ENCODE data around the gene PDE1C. TPM values are rescaled to one million over a fixed set of nuclear protein-coding genes. Genes with fewer than 3 reads are reported as not detected.

Gene PDE1C
- total RNA-seq, 6 experiments from 2014 or later, result 0.19 to 1.9 (median 1.2) TPM

GRCh38 chr7:31858055-31858454, 212.2 kb downstream of the PDE1C start:
- Mint-ChIP-seq H3K4me1 (ENCODE audit: low read depth) (no peaks in the 10 kb centered on the region), H3K9me3 (peaks cover 17% of the 10 kb centered on the region), H3K27ac (no peak overlapping the region), H3K36me3 (ENCODE audit: low read depth) (no peaks in the 10 kb centered on the region; the same call in 1 of the 2 replicates), H3K4me3 (no peak overlapping the region), H3K27me3 (ENCODE audit: insufficient read depth) (no peaks in the 10 kb centered on the region)
- no peak for DNase-seq
- TF ChIP-seq CTCF (IDR thresholded peaks at IDR 0.05), result no peak

DNA sequence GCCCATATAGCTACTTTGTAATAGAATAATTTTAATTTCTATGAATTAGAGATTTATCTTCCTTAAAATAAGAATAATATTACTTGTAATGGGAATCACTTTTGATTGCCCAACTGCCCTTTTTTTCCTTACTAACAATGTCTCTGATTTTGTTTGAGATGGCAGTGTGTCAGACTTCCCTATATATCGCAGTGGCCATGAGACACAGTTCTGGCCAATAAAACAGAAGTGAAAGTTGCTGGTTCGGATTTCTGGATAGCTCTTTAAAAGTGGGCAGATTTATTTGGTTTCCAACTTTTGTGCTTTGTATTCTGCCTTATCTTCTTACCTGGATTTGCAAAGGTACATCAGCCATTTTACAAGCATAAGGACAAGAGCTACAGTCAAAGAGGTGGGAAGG, 213.0 kb downstream of the PDE1C start:
- no peaks in the 10 kb centered on the region for H3K4me1 Mint-ChIP-seq (ENCODE audit: low read depth)
- TF ChIP-seq CTCF (IDR thresholded peaks at IDR 0.05), result no peak
- no peak overlapping the region for H3K4me3 Mint-ChIP-seq
- no peaks in the 10 kb centered on the region for H3K27me3 Mint-ChIP-seq (ENCODE audit: insufficient read depth)
- DNase-seq, result no peak
- no peak overlapping the region for H3K27ac Mint-ChIP-seq
- no peaks in the 10 kb centered on the region; the same call in 1 of the 2 replicates for H3K36me3 Mint-ChIP-seq (ENCODE audit: low read depth)
- peaks cover 17% of the 10 kb centered on the region for H3K9me3 Mint-ChIP-seq

GRCh38 chr7:31856337-31856736, 213.9 kb downstream of the PDE1C start:
- H3K27me3 Mint-ChIP-seq (ENCODE audit: insufficient read depth), result no peaks in the 10 kb centered on the region
- H3K36me3 Mint-ChIP-seq (ENCODE audit: low read depth), result no peaks in the 10 kb centered on the region; the same call in 1 of the 2 replicates
- TF ChIP-seq CTCF (IDR thresholded peaks at IDR 0.05), result no peak
- H3K4me3 Mint-ChIP-seq, result no peak overlapping the region
- no peak for DNase-seq
- no peak overlapping the region for H3K27ac Mint-ChIP-seq
- peaks cover 10% of the 10 kb centered on the region; the same call in 1 of the 2 replicates for H3K9me3 Mint-ChIP-seq
- no peaks in the 10 kb centered on the region for H3K4me1 Mint-ChIP-seq (ENCODE audit: low read depth)

DNA sequence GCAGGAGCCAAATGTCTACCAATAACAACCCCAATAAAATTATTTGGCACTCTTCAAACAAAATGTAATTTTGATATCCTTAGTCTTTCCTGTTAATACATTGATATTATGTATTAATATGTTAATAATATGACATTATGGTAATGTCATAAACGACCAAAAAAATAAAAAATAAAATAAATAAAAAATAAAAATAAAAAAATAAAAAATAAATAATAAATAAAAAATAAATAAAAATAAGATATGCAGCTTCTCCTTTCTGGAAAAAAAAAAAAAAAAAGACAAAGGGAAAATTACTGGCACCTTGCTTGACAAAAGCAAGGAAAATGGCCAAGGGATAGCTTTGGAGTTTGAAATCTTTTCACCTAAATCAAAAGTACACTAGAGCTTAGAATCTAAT, 214.7 kb downstream of the PDE1C start:
- no peak overlapping the region for H3K27ac Mint-ChIP-seq
- H3K4me1 Mint-ChIP-seq (ENCODE audit: low read depth), result no peaks in the 10 kb centered on the region

GRCh38 chr7:31853380-31853779, 216.8 kb downstream of the PDE1C start:
- no peak for DNase-seq
- no peaks in the 10 kb centered on the region for H3K4me1 Mint-ChIP-seq (ENCODE audit: low read depth)
- no peak for TF ChIP-seq CTCF (IDR thresholded peaks at IDR 0.05)

More for the DNA sequence above, 214.7 kb downstream of the PDE1C start:
- H3K36me3 Mint-ChIP-seq (ENCODE audit: low read depth), result no peaks in the 10 kb centered on the region; the same call in 1 of the 2 replicates
- peaks cover 5% of the 10 kb centered on the region; the same call in 1 of the 2 replicates for H3K9me3 Mint-ChIP-seq
- H3K4me3 Mint-ChIP-seq, result no peak overlapping the region
- TF ChIP-seq CTCF (IDR thresholded peaks at IDR 0.05), result no peak
- H3K27me3 Mint-ChIP-seq (ENCODE audit: insufficient read depth), result no peaks in the 10 kb centered on the region
- no peak for DNase-seq

DNA sequence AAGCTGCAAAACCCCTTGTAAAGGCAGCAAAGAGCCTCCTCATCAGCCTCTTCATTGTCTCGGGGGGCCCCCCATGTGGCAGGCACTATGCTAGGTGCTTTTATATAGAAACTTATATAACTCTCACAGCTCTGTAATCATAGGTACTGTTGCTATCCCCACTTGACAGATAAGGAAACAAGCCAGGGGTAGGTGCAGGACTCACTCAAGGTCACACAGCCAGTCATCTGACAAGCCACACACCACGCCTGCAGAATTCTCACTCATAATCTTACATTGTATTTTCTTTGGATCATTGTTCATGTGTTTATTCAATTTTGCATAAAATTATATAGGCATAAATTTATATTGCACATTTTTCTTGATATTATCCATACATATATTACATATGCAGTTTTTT, 217.7 kb downstream of the PDE1C start:
- peaks cover 10% of the 10 kb centered on the region; the same call in 1 of the 2 replicates for H3K9me3 Mint-ChIP-seq
- no peaks in the 10 kb centered on the region for H3K4me1 Mint-ChIP-seq (ENCODE audit: low read depth)
- H3K27me3 Mint-ChIP-seq (ENCODE audit: insufficient read depth), result no peaks in the 10 kb centered on the region
- H3K36me3 Mint-ChIP-seq (ENCODE audit: low read depth), result no peaks in the 10 kb centered on the region; the same call in 1 of the 2 replicates
- no peak for DNase-seq
- H3K4me3 Mint-ChIP-seq, result no peak overlapping the region
- no peak for TF ChIP-seq CTCF (IDR thresholded peaks at IDR 0.05)
- no peak overlapping the region for H3K27ac Mint-ChIP-seq

More at GRCh38 chr7:31853380-31853779, 216.8 kb downstream of the PDE1C start:
- no peak overlapping the region for H3K27ac Mint-ChIP-seq
- H3K9me3 Mint-ChIP-seq, result peaks cover 5% of the 10 kb centered on the region; the same call in 1 of the 2 replicates
- no peaks in the 10 kb centered on the region; the same call in 1 of the 2 replicates for H3K36me3 Mint-ChIP-seq (ENCODE audit: low read depth)
- H3K4me3 Mint-ChIP-seq, result no peak overlapping the region
- H3K27me3 Mint-ChIP-seq (ENCODE audit: insufficient read depth), result no peaks in the 10 kb centered on the region
